Fibroblast of the aortic adventitia (primary cell): ENCODE results near the gene CEP112. TPM values are rescaled to one million over a fixed set of nuclear protein-coding genes. Genes with fewer than 3 reads are reported as not detected.

Source experiments
- DNase-seq: peaks from one replicate; pipeline ENCODE4 v3.0.0-alpha.2; 2010; ENCODE audit warnings: low read depth
- H3K4me3 ChIP-seq: 2 replicates; pipeline ENCODE4 v1.5.1; 2011; ENCODE audit warnings: low read depth, mild to moderate bottlenecking, control low read depth, low read length, moderate library complexity
- total RNA-seq: library from RNA; depleted of rRNA; stranded (reverse); fragments of >200 nt; gene quantifications from 2 replicates; pipeline ENCODE4 v1.2.3, GENCODE V29; 2012; ENCODE audit warnings: low replicate concordance
- TF ChIP-seq, protein P1 (sequence below): IDR thresholded peaks from 2 replicates; pipeline ENCODE4 v1.5.1; 2011; ENCODE audit warnings: mild to moderate bottlenecking, low read length, control low read depth, inconsistent platforms; ENCODE audit not compliant: insufficient read depth

The CEP112 gene
- total RNA-seq, 1 donor = 7.2 TPM

DNA sequence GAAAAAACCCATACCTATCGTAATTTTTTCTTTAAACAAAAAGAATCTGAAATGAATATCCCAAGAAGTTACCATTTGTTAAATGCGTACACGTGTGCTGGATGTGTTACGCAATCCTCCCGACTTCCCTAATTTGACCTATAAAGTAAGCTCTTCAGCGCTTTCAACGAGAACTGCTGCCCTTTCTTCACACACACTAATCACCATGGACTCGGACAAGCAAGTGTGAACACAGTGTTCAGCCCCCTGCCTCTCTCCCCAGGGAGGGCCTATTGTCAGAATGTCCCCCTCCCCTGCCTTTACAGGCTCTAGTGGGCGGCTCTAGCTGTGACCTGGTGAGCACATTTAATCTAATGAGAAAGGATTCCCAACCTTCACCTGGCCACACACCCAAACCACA, 216.1 kb downstream of the CEP112 start:
- H3K4me3 ChIP-seq = no peak overlapping the region
- no peak for DNase-seq
- TF ChIP-seq, protein P1, sequence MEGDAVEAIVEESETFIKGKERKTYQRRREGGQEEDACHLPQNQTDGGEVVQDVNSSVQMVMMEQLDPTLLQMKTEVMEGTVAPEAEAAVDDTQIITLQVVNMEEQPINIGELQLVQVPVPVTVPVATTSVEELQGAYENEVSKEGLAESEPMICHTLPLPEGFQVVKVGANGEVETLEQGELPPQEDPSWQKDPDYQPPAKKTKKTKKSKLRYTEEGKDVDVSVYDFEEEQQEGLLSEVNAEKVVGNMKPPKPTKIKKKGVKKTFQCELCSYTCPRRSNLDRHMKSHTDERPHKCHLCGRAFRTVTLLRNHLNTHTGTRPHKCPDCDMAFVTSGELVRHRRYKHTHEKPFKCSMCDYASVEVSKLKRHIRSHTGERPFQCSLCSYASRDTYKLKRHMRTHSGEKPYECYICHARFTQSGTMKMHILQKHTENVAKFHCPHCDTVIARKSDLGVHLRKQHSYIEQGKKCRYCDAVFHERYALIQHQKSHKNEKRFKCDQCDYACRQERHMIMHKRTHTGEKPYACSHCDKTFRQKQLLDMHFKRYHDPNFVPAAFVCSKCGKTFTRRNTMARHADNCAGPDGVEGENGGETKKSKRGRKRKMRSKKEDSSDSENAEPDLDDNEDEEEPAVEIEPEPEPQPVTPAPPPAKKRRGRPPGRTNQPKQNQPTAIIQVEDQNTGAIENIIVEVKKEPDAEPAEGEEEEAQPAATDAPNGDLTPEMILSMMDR = no peak

DNA sequence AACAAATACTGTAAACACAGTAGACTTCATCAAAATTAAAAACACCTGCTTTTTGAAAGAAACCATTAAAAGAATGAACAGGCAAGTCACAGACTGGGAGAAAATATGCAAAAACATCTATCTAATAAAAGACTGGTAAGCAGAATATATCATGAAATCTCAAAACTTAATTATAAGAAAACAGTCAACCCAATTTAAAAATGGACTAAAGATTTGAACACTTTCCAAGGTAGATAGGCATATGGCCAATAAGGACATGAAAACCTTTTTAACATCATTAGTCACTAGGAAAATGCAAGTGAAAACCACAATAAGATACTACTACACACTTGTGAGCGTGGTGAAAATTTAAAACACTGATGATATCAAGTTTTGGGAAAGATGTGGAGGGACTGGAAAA, 218.7 kb downstream of the CEP112 start:
- H3K4me3 ChIP-seq = no peak overlapping the region
- DNase-seq = peak; percentile 27

DNA sequence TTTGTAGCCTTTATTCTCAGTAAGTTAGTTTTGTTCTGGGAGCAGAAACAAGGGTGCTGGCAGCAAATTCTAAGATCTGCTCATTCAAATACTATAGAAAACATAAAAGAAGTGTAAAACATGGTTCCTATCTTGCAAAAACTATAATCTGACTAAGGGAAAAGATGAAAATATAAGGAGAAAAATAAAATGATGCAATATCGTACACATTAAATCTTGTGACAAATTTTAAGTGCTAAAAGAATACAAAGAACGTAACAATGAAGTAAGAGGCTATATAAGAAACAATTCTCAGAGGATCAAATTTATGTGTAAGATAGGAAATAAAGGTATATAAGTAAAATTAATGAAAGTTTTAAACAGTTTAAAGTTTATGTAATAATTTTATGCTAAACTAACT, 224.6 kb downstream of the CEP112 start:
- H3K4me3 ChIP-seq = no peak overlapping the region
- DNase-seq = no peak
- TF ChIP-seq, protein P1 = no peak

More for the DNA sequence above, 218.7 kb downstream of the CEP112 start:
- TF ChIP-seq, protein P1 = no peak

DNA sequence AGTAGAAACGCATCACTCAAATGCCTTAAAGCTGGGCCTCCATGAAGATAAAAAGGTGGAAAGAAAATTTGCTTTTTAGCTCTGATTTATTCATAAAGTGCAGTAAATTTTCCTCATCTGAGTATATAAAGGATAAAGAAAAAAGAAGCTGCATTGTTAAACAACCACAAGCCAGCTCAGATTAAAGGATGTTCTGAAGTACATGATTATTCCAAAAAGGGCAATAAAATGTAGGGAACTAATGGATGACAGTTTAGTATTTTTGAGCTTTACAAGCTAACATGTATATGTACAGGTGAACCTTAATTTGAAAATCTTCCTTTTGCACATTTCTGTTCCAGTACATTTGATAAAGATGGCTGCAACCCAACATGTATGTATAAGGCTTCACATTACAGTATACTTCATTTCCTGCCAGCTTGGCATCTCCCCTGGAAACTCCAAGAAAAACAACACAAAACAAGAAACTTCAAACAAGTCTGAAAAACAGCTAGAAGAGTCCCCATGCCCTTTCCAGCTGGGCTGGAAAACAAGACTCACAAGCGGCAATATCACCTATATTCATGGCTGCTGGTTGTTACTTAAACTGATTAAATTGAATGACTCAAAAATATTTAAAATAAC, 225.7 kb downstream of the CEP112 start:
- TF ChIP-seq, protein P1 = no peak
- no peak for DNase-seq
- no peak overlapping the region for H3K4me3 ChIP-seq

DNA sequence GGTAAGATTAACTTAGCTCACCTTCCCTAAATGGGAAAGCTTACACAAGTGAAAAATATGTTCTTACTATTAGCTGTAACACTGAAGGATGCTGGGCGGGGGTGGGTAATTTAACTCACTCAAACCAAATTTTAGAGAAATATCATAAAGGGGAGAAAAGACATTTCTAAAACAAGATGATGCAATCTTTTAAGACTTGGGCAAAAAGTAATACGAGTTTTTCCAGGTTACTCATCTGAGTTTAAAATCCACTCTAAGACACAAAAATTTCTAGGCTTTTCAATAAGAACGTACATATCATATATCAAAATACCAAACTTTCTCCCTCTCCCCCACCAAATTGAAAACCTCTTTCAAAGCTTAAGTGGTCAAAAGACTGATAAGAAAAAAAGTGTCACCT, 228.8 kb downstream of the CEP112 start:
- DNase-seq = no peak
- no peak overlapping the region for H3K4me3 ChIP-seq
- TF ChIP-seq, protein P1 = no peak

DNA sequence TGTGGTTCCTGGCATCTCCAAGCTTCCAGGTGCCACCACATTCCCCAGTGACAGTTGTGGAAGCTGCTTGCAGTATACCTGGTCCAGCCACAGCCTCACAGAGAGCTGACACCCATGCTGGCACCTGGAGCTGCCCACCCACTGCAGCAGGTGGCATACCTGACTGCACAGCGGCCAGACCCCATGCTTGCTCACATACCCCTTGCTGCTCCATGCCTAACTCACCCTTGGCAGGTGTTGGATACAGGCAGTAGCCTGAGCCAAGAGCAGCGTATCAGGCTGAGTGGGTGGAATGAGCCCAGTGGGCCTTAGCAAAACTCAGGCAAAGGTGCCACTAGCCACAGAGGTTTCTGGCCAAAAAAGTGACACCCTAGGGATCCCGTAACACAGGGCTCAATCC, 232.3 kb downstream of the CEP112 start:
- H3K4me3 ChIP-seq = no peak overlapping the region
- no peak for DNase-seq
- TF ChIP-seq, protein P1 = no peak

DNA sequence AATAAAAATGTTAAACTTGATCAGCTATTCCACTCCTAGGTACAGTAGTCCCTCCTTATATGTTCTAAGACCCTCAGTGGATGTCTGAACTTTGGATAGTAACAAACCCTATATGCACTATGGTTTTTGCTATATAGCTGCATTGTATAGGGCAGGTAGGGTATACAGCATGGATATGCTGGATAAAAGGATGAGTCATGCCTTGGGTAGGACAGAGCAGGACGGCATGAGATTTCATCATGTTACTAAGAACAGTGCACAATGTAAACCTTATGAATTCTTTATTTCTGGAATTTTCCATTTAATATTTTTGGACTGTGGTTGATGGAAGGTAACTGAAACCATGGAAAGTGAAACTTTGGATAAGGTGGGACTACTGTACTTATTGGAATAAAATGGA, 235.1 kb downstream of the CEP112 start:
- H3K4me3 ChIP-seq = no peak overlapping the region
- no peak for DNase-seq
- TF ChIP-seq, protein P1 = no peak
